Endothelial cell of umbilical vein (primary cell): Measurements from ENCODE around the gene GATA6. TPM values are rescaled to one million over a fixed set of nuclear protein-coding genes. Genes with fewer than 3 reads are reported as not detected.

ENCODE experiments used
- BruUV-seq: library from RNA; stranded (reverse); fragments of 400-500 nt; replicated peaks from 2 replicates; lab custom pipeline; 2021; lab: Mats Ljungman, UMichigan
- CTCF ChIA-PET: fragments of 300-600, 350-600 bp; sonication (Branson Sonifier 250); formaldehyde crosslinking; loops from one replicate; lab custom pipeline; 2021; ENCODE audit warnings: antibody characterized with exemption, inconsistent platforms; lab: Charles Lee
- POLR2A ChIA-PET: fragments of 300-600, 350-600 bp; sonication (Branson Sonifier 250); formaldehyde crosslinking; loops from one replicate; lab custom pipeline; 2021; ENCODE audit warnings: antibody characterized with exemption, inconsistent platforms; lab: Charles Lee
- DNase-seq: peaks from one replicate; pipeline ENCODE4 v3.0.0-alpha.2; 2011; ENCODE audit warnings: low read depth, low spot score
- FAIRE-seq: peaks from 2 replicates; lab custom pipeline; 2011; peaks lifted over from hg19 to GRCh38; lab: Jason Lieb, UNC
- H2AFZ ChIP-seq: 2 replicates; pipeline ENCODE4 v1.6.0; 2012; ENCODE audit warnings: low read depth, low read length, control low read depth, inconsistent platforms
- H3K27ac ChIP-seq: 2 replicates; pipeline ENCODE4 v1.5.1; 2011; ENCODE audit warnings: low read depth, mild to moderate bottlenecking, control low read depth, low read length, moderate library complexity; ENCODE audit not compliant: insufficient read depth
- H3K27me3 ChIP-seq, 2 experiments: 2 replicates each; pipeline versions ENCODE4 v1.6.0 to v1.6.1; 2011; ENCODE audit warnings: low read length in 2 of 2, mixed read lengths in 1 of 2; ENCODE audit not compliant: control insufficient read depth in 2 of 2, insufficient read depth in 2 of 2
- H3K36me3 ChIP-seq, 2 experiments: 2 replicates in 1 of 2; 3 replicates in 1 of 2; pipeline ENCODE4 v1.5.1; 2011; ENCODE audit warnings: low read length in 2 of 2, mild to moderate bottlenecking in 1 of 2, moderate library complexity in 1 of 2; ENCODE audit not compliant: control insufficient read depth in 2 of 2, insufficient read depth in 2 of 2; ENCODE audit errors: extremely low read depth in 1 of 2
- H3K4me1 ChIP-seq: 3 replicates; pipeline ENCODE4 v1.5.1; 2011; ENCODE audit warnings: mild to moderate bottlenecking, low read length; ENCODE audit not compliant: control insufficient read depth, insufficient read depth; ENCODE audit errors: extremely low read depth
- H3K4me2 ChIP-seq: 2 replicates; pipeline ENCODE4 v1.6.1; 2011; ENCODE audit warnings: low read length, control low read depth, mixed read lengths; ENCODE audit not compliant: insufficient read depth
- H3K4me3 ChIP-seq, 3 experiments: fragments of 200-600 bp in 1 of 3; sonication (generic), shearing (Covaris generic) in 1 of 3; replicated peaks in 1 of 3; 2 replicates each; pipeline ENCODE4 v1.5.1; 2011 to 2016; ENCODE audit warnings: control low read depth in 3 of 3, low read length in 3 of 3, mild to moderate bottlenecking in 2 of 3, inconsistent platforms in 1 of 3, low read depth in 1 of 3, moderate library complexity in 1 of 3; ENCODE audit not compliant: insufficient read depth in 1 of 3
- H3K79me2 ChIP-seq: 2 replicates; pipeline ENCODE4 v1.6.0; 2012; ENCODE audit warnings: low read length, inconsistent platforms; ENCODE audit not compliant: control insufficient read depth, insufficient read depth
- H3K9ac ChIP-seq: replicated peaks from 2 replicates; pipeline ENCODE3; 2011; ENCODE audit warnings: low read length, control low read depth; ENCODE audit not compliant: insufficient read depth; ENCODE audit errors: extremely low read depth
- H3K9me1 ChIP-seq: replicated peaks from 3 replicates; pipeline ENCODE4 v1.6.0; 2011; ENCODE audit warnings: mild to moderate bottlenecking, low read length; ENCODE audit not compliant: control insufficient read depth, insufficient read depth; ENCODE audit errors: extremely low read depth
- H3K9me3 ChIP-seq: replicated peaks from 2 replicates; pipeline ENCODE4 v1.5.1; 2012; ENCODE audit warnings: low read length, inconsistent platforms; ENCODE audit not compliant: control insufficient read depth, insufficient read depth
- H4K20me1 ChIP-seq: replicated peaks from 2 replicates; pipeline ENCODE3; 2011; ENCODE audit warnings: mild to moderate bottlenecking, low read length; ENCODE audit not compliant: control insufficient read depth, insufficient read depth; ENCODE audit errors: extremely low read depth
- CTCF ChIP-seq, 2 donors: IDR thresholded peaks; 1 replicate in 1 of 2; 2 replicates in 1 of 2; pipeline ENCODE4 v1.5.1; 2011; ENCODE audit warnings: low read length in 2 of 2, mild to moderate bottlenecking in 2 of 2, moderate library complexity in 2 of 2, control low read depth in 1 of 2, inconsistent platforms in 1 of 2, low read depth in 1 of 2; ENCODE audit not compliant: insufficient read depth in 1 of 2; ENCODE audit errors: extremely low read depth in 1 of 2
- EZH2 ChIP-seq: IDR thresholded peaks from 2 replicates; pipeline ENCODE4 v1.6.1; 2012; ENCODE audit warnings: borderline replicate concordance, low read depth, mild to moderate bottlenecking, moderate library complexity, low read length, inconsistent platforms; ENCODE audit not compliant: severe bottlenecking
- FOS ChIP-seq: IDR thresholded peaks from 2 replicates; pipeline ENCODE4 v1.6.1; 2011; ENCODE audit warnings: mild to moderate bottlenecking, low read length, moderate library complexity, borderline replicate concordance; ENCODE audit not compliant: insufficient read depth
- GATA2 ChIP-seq: IDR thresholded peaks from 2 replicates; pipeline ENCODE4 v1.7.0; 2011; ENCODE audit warnings: low read depth, mild to moderate bottlenecking, moderate library complexity, mixed read lengths, low read length; ENCODE audit not compliant: insufficient read length, insufficient read depth
- JUN ChIP-seq: IDR thresholded peaks from 2 replicates; pipeline ENCODE4 v1.6.1; 2011; ENCODE audit warnings: borderline replicate concordance, low read depth; ENCODE audit not compliant: insufficient read length, insufficient read depth
- MAX ChIP-seq: IDR thresholded peaks from 2 replicates; pipeline ENCODE4 v1.6.1; 2011; ENCODE audit not compliant: insufficient read depth, insufficient read length
- MYC ChIP-seq: IDR thresholded peaks from one replicate; pipeline ENCODE4 v1.6.1; 2011; ENCODE audit warnings: mild to moderate bottlenecking, low read depth, low read length
- POLR2A ChIP-seq: IDR thresholded peaks from 2 replicates; pipeline ENCODE4 v1.6.1; 2012; ENCODE audit warnings: low read depth, mild to moderate bottlenecking, control low read depth, low read length
- POLR2AphosphoS5 ChIP-seq: IDR thresholded peaks from 2 replicates; pipeline ENCODE4 v1.6.1; 2012; ENCODE audit warnings: low read depth, mild to moderate bottlenecking, control low read depth, low read length, moderate library complexity; ENCODE audit not compliant: insufficient read depth
- dilution Hi-C: fragments of 300-500 bp; cut with MboI; formaldehyde crosslinking; loops from one replicate; pipeline ENCODE4 v1.15.0; 2019; ENCODE audit warnings: low sequenced_read_pairs; ENCODE audit not compliant: extremely low pct_ligation_motif_present
- intact Hi-C: fragments of 100-400 bp; cut with micrococcal nuclease; formaldehyde crosslinking; loops from one replicate; pipeline ENCODE4 v1.10.0; 2022
- polyA plus RNA-seq, 4 experiments: library from polyadenylated mRNA; depleted of rRNA in 3 of 4; stranded (reverse) in 3 of 4; unstranded in 1 of 4; fragments of >200 nt; gene quantifications; 2 replicates each; pipeline versions ENCODE4 v1.2.1 to v1.2.3, GENCODE V29; 2011 to 2012; ENCODE audit warnings: missing spikeins in 1 of 4
- total RNA-seq: library from RNA; stranded (reverse); gene quantifications from 2 replicates; pipeline ENCODE4 v1.2.3, GENCODE V29; 2021

GATA6 gene
- total and polyA plus RNA-seq, 2 donors (not counting 3 experiments of a cell fraction or from before 2014, with no cell fraction given) = 4.1 to 14.6 TPM

GRCh38 chr18:22193466-22193865 lies 24.1 kb downstream of the GATA6 start:
- TSS peak; percentile 10 for BruUV-seq
- no peak for FAIRE-seq
- Histone ChIP-seq H3K27me3 (no peaks in the 10 kb centered on the region), H3K9me3 (no peaks in the 10 kb centered on the region), H2AFZ (peak overlapping the region; percentile 65), H3K36me3 (no peaks in the 10 kb centered on the region), H3K27ac (peak overlapping the region; percentile 83), H3K9me1 (no peaks in the 10 kb centered on the region), H3K79me2 (peaks cover 61% of the 10 kb centered on the region), H3K4me3 (peak overlapping the region in 1 of 3 experiments; percentile 44), H3K9ac (peak overlapping the region; percentile 76), H3K4me2 (peak overlapping the region; percentile 91), H4K20me1 (no peaks in the 10 kb centered on the region), H3K4me1 (peaks cover 65% of the 10 kb centered on the region)
- no peak for TF ChIP-seq CTCF (IDR thresholded peaks at IDR 0.05; ENCODE audit: extremely low read depth in 1 of 2, insufficient read depth in 1 of 2, low read depth in 1 of 2, low read length in 2 of 2)
- no peak for TF ChIP-seq JUN
- no peak for TF ChIP-seq MAX
- no peak for TF ChIP-seq GATA2
- TF ChIP-seq MYC = no peak
- no peak for TF ChIP-seq EZH2
- TF ChIP-seq POLR2AphosphoS5 = no peak
- no peak for TF ChIP-seq POLR2A
- no peak for TF ChIP-seq FOS
- POLR2A ChIA-PET = no interaction called here
- intact Hi-C loops = loop anchor here (1.0 to 5.0 kb wide), 4 partner anchors 19 to 369 kb away; no protein-coding TSS in a partner anchor
- CTCF ChIA-PET = interaction anchor here (0.7 to 1.7 kb wide), 4 partner anchors 11 to 369 kb away, joined by 3 to 9 read pairs (median 5); no protein-coding TSS in a partner anchor
- DNase-seq = peak; percentile 79
- dilution Hi-C loops = loop anchor here (25.0 kb wide), 1 partner anchor 244 kb away; no protein-coding TSS in a partner anchor
